ENCODE results near the gene UACA. TPM values are rescaled to one million over a fixed set of nuclear protein-coding genes. Genes with fewer than 3 reads are reported as not detected.

UACA gene
- total RNA-seq, 4 donors from 2014 or later = 63.9 to 119 (median 92.4) TPM

DNA sequence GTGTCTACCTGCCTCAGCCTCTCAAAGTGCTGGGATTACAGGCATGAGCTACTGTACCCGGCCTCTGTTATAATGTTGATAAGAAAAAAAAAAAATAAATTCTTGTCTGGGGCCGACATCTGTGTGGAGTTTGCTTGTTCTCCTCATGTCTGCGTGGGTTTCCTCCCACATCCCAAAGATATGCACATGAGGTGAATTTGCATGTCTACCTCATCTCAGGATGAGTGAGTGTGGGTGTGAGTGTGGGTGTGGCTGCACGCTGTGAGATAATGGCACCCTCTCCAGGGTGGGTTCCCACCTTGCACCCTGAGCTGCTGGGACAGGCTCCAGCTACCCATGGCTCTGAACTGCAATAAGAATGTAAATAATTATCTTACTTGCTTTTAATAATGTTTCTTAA, 25.9 kb upstream of the UACA start:
- no peak overlapping the region for H3K4me3 ChIP-seq (replicated peaks in 1 of 3)
- TF ChIP-seq POLR2A (IDR thresholded peaks at IDR 0.05) = no peak

DNA sequence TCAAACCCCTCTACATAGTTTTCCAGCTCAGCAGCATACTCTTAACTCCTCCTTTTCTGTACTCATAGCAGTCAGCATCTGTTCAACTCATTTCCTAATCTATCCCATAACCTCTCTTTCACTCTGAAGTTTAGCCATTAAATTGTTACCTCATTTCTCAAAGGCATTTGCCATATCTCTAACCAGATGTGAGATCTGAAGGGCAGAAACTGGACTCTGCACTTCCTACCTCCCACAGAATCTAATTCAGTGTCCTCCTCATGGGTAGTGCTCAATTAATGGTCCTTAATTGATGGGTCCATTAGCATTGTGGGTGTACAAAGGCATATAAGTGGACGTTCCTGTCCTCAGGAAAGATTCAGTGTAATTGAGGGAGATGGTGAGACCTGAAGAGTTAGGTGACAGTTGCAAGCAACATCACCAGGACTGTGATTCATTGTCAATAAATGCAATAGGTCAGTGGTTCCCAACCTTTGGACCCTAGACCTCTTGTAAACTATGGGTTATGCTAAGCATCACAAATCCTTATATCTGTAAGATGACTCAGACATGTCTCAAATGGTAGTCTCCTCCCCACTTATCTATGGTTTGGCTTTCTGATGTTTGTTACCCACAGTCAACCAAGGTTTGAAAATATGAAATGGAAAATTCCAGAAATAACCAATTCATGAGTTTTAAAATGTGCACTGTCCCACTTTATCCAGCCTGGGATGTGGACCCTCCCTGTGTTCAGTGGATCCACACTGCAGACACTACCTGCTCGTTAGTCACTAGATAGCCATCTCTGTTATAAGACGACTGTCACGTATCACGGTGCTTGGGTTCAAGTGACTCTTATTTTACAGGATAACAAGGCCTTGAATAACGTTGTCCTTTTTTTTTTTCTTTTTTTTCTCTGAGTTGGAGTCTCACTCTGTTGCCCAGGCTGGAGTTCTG, 25.0 kb upstream of the UACA start:
- Histone ChIP-seq H3K27ac (peak overlapping the region in 2 of 3 donors; percentile 11 to 27), H3K4me3 (replicated peaks in 1 of 3) (no peak overlapping the region), H3K9me3 (no peaks in the 10 kb centered on the region), H3K36me3 (no peaks in the 10 kb centered on the region), H3K27me3 (no peaks in the 10 kb centered on the region), H3K4me1 (peaks cover 5 to 40% of the 10 kb centered on the region in 2 donors)
- WGBS, 2 donors = 69 to 76% methylated on average over 6 of the region's 6 CpGs
- intact Hi-C loops (cut with DNase I) = no loop called here
- no peak for DNase-seq
- TF ChIP-seq CTCF (IDR thresholded peaks at IDR 0.05) (no peak), POLR2A (IDR thresholded peaks at IDR 0.05) (no peak)

More for the DNA sequence above, 25.9 kb upstream of the UACA start:
- peaks cover 5 to 40% of the 10 kb centered on the region in 2 donors for H3K4me1 ChIP-seq
- no peaks in the 10 kb centered on the region for H3K36me3 ChIP-seq
- no peaks in the 10 kb centered on the region for H3K9me3 ChIP-seq
- no peaks in the 10 kb centered on the region for H3K27me3 ChIP-seq
- intact Hi-C loops (cut with DNase I) = no loop called here
- WGBS, 2 donors = 62 to 63% methylated on average over 4 of the region's 4 CpGs
- H3K27ac ChIP-seq = no peak overlapping the region
- no peak for DNase-seq

- no peak for DNase-seq
- TF ChIP-seq CTCF (IDR thresholded peaks at IDR 0.05) (no peak), POLR2A (IDR thresholded peaks at IDR 0.05) (no peak)
- peaks cover 5 to 36% of the 10 kb centered on the region in 2 donors for H3K4me1 ChIP-seq
- no peaks in the 10 kb centered on the region for H3K9me3 ChIP-seq
- no peak overlapping the region for H3K27ac ChIP-seq
- intact Hi-C loops (cut with DNase I) = no loop called here
- H3K36me3 ChIP-seq = no peaks in the 10 kb centered on the region
- H3K4me3 ChIP-seq (replicated peaks in 1 of 3) = no peak overlapping the region
- H3K27me3 ChIP-seq = no peaks in the 10 kb centered on the region
- 73 to 75% methylated on average over 4 of the region's 4 CpGs for WGBS, 2 donors
Measured at GRCh38 chr15:70786996-70787395, 23.6 kb upstream of the UACA start.

DNA sequence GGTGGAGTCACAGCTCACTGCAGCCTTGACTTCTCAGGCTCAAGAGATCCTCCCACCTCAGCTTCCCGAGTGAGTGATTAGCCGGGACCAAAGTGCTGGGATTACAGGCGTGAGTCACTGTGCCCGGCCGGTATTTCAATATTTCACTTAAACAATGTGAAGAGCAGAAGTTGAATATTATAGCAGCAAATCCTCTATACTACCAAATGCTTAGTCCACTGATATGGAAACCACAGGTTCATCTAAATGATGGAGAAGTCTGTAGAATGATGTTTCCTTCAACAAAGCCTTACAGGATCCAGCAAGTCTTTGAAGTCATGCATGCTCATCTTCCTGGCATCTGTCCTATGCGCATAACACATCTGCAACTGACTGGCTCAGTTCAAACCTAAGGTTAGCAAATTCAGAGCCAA, 20.3 kb upstream of the UACA start:
- WGBS, 2 donors = 61 to 64% methylated on average over 6 of the region's 6 CpGs

DNA sequence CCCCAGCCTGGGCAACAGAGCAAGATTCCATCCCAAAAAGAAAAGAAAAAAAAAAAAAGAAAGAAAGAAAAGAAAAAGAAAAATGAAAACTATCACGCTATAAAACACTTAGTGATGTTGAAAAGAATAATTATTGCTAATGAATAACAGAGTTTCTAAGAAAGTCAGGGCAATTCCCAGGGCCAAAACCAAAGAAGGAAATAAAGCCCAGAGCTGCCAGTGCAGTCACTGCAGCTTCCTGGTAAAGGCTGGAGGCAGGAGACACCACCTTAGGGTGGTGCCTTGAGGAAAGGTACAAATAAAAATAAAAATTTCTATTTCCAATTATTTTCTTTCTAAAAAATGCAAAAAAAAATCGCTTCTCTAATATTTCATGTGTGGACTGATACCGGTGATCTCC, 19.7 kb upstream of the UACA start:
- Histone ChIP-seq H3K27ac (no peak overlapping the region), H3K36me3 (no peaks in the 10 kb centered on the region), H3K27me3 (no peaks in the 10 kb centered on the region), H3K4me3 (replicated peaks in 1 of 3) (no peak overlapping the region), H3K4me1 (peaks cover 0 to 10% of the 10 kb centered on the region in 2 donors), H3K9me3 (no peaks in the 10 kb centered on the region)
- 90 to 92% methylated on average over 3 of the region's 3 CpGs for WGBS, 2 donors
- DNase-seq = no peak
- no peak for TF ChIP-seq POLR2A (IDR thresholded peaks at IDR 0.05)
- TF ChIP-seq CTCF (IDR thresholded peaks at IDR 0.05) = no peak
- intact Hi-C loops (cut with DNase I) = no loop called here

More for the DNA sequence above, 20.3 kb upstream of the UACA start:
- Histone ChIP-seq H3K4me1 (peaks cover 0 to 16% of the 10 kb centered on the region in 2 donors), H3K36me3 (no peaks in the 10 kb centered on the region), H3K27ac (no peak overlapping the region), H3K27me3 (no peaks in the 10 kb centered on the region), H3K9me3 (no peaks in the 10 kb centered on the region), H3K4me3 (replicated peaks in 1 of 3) (no peak overlapping the region)
- peak in 1 of 2 donors; percentile 28 for DNase-seq
- TF ChIP-seq POLR2A (IDR thresholded peaks at IDR 0.05) (no peak), CTCF (IDR thresholded peaks at IDR 0.05) (no peak)
- intact Hi-C loops (cut with DNase I) = no loop called here

All from thyroid gland (tissue), 4 donors.